Muscle layer of duodenum (tissue), 2 donors: ENCODE data around the gene WDR45.

ENCODE experiments used
- H3K27ac ChIP-seq: one replicate; pipeline ENCODE4 v1.7.0; 2013; ENCODE audit warnings: mild to moderate bottlenecking, low read length
- H3K27me3 ChIP-seq: one replicate; pipeline ENCODE4 v1.7.0; 2013; ENCODE audit warnings: low read depth, mild to moderate bottlenecking, control low read depth, low read length
- H3K36me3 ChIP-seq, 2 donors: one replicate each; pipeline ENCODE4 v1.7.0; 2013; ENCODE audit warnings: low read length in 2 of 2, control low read depth in 1 of 2, mild to moderate bottlenecking in 1 of 2; ENCODE audit not compliant: insufficient read depth in 2 of 2, control insufficient read depth in 1 of 2
- H3K4me1 ChIP-seq, 2 donors: one replicate each; pipeline ENCODE4 v1.7.0; 2013; ENCODE audit warnings: low read length in 2 of 2, mild to moderate bottlenecking in 2 of 2, control low read depth in 1 of 2, moderate library complexity in 1 of 2; ENCODE audit not compliant: insufficient read depth in 2 of 2, control insufficient read depth in 1 of 2
- H3K4me3 ChIP-seq, 2 donors: one replicate each; pipeline ENCODE4 v1.7.0; 2013; ENCODE audit warnings: low read length in 2 of 2, low read depth in 1 of 2, mild to moderate bottlenecking in 1 of 2
- H3K9me3 ChIP-seq, 2 donors: one replicate each; pipeline ENCODE4 v1.7.0; 2013; ENCODE audit warnings: low read length in 2 of 2, control low read depth in 1 of 2, mild to moderate bottlenecking in 1 of 2; ENCODE audit not compliant: control insufficient read depth in 1 of 2
- donor health status: healthy.

WDR45 gene

GRCh38 chrX:49063715-49064114 is 16.0 kb downstream of the WDR45 start:
- Histone ChIP-seq H3K9me3 (no peaks in the 10 kb centered on the region), H3K4me3 (no peak overlapping the region), H3K36me3 (peaks cover 4% of the 10 kb centered on the region in 2 donors), H3K27ac (no peak overlapping the region), H3K27me3 (no peaks in the 10 kb centered on the region), H3K4me1 (peaks cover 0 to under 1% of the 10 kb centered on the region in 2 donors)

GRCh38 chrX:49061916-49062315 is 17.8 kb downstream of the WDR45 start:
- no peaks in the 10 kb centered on the region for H3K27me3 ChIP-seq
- H3K9me3 ChIP-seq: no peaks in the 10 kb centered on the region
- peaks cover 4% of the 10 kb centered on the region in 2 donors for H3K36me3 ChIP-seq
- H3K4me1 ChIP-seq: peaks cover 0 to 5% of the 10 kb centered on the region in 2 donors
- no peak overlapping the region for H3K4me3 ChIP-seq
- H3K27ac ChIP-seq: no peak overlapping the region

- no peak overlapping the region for H3K27ac ChIP-seq
- H3K27me3 ChIP-seq: no peaks in the 10 kb centered on the region
- no peak overlapping the region for H3K4me3 ChIP-seq
- H3K4me1 ChIP-seq: peaks cover 0 to 5% of the 10 kb centered on the region in 2 donors
- peaks cover 2 to 4% of the 10 kb centered on the region in 2 donors for H3K36me3 ChIP-seq
- H3K9me3 ChIP-seq: no peaks in the 10 kb centered on the region
These were observed 18.2 kb downstream of the WDR45 start for GRCh38 chrX:49061490-49061889.

- H3K27ac ChIP-seq: no peak overlapping the region
- peaks cover 0 to 4% of the 10 kb centered on the region in 2 donors for H3K36me3 ChIP-seq
These were observed 18.8 kb downstream of the WDR45 start for GRCh38 chrX:49060914-49061313.

GRCh38 chrX:49059681-49060085 is 20.0 kb downstream of the WDR45 start:
- H3K4me1 ChIP-seq: peaks cover 0 to 5% of the 10 kb centered on the region in 2 donors
- no peaks in the 10 kb centered on the region for H3K27me3 ChIP-seq
- H3K4me3 ChIP-seq: peak overlapping the region in 1 of 2 donors; percentile 48
- no peaks in the 10 kb centered on the region for H3K9me3 ChIP-seq
- peak overlapping the region; percentile 51 for H3K27ac ChIP-seq
- peaks cover 0 to 4% of the 10 kb centered on the region in 2 donors for H3K36me3 ChIP-seq

More at GRCh38 chrX:49060914-49061313, 18.8 kb downstream of the WDR45 start:
- H3K4me3 ChIP-seq: no peak overlapping the region
- H3K4me1 ChIP-seq: peaks cover 0 to 5% of the 10 kb centered on the region in 2 donors
- no peaks in the 10 kb centered on the region for H3K27me3 ChIP-seq
- H3K9me3 ChIP-seq: no peaks in the 10 kb centered on the region

GRCh38 chrX:49059201-49059600 is 20.5 kb downstream of the WDR45 start:
- Histone ChIP-seq H3K27me3 (no peaks in the 10 kb centered on the region), H3K4me1 (peaks cover 0 to 5% of the 10 kb centered on the region in 2 donors), H3K4me3 (peak overlapping the region in 1 of 2 donors; percentile 48), H3K36me3 (peaks cover 0 to 4% of the 10 kb centered on the region in 2 donors), H3K9me3 (no peaks in the 10 kb centered on the region), H3K27ac (peak overlapping the region; percentile 51)

GRCh38 chrX:49058794-49059193 is 20.9 kb downstream of the WDR45 start, which contains the start of gene CCDC120:
Gene CCDC120, plus strand, starts transcription at chrX:49058999. Its CDS starts 3,043 bp downstream, at chrX:49062042.
- no peaks in the 10 kb centered on the region for H3K9me3 ChIP-seq
- H3K27me3 ChIP-seq: no peaks in the 10 kb centered on the region
- peaks cover 0 to 5% of the 10 kb centered on the region in 2 donors for H3K4me1 ChIP-seq
- H3K27ac ChIP-seq: peak within 1 kb of the TSS; percentile 51
- H3K36me3 ChIP-seq: peaks cover 0 to 4% of the 10 kb centered on the region in 2 donors
- peak within 1 kb of the TSS in 1 of 2 donors; percentile 48 for H3K4me3 ChIP-seq

- Histone ChIP-seq H3K36me3 (no peaks in the 10 kb centered on the region), H3K27me3 (no peaks in the 10 kb centered on the region), H3K27ac (peak overlapping the region; percentile 63), H3K4me3 (peak overlapping the region; percentile 39 to 61), H3K9me3 (no peaks in the 10 kb centered on the region), H3K4me1 (peaks cover 0 to 5% of the 10 kb centered on the region in 2 donors)
These were observed 25.5 kb downstream of the WDR45 start for GRCh38 chrX:49054073-49054762.

- peak overlapping the region; percentile 63 for H3K27ac ChIP-seq
- no peaks in the 10 kb centered on the region for H3K9me3 ChIP-seq
- H3K36me3 ChIP-seq: no peaks in the 10 kb centered on the region
- no peaks in the 10 kb centered on the region for H3K27me3 ChIP-seq
- peak overlapping the region; percentile 39 to 61 for H3K4me3 ChIP-seq
- peaks cover 0 to 2% of the 10 kb centered on the region in 2 donors for H3K4me1 ChIP-seq
These were observed 26.2 kb downstream of the WDR45 start for GRCh38 chrX:49053223-49054072.

GRCh38 chrX:49043987-49044281 is 35.8 kb downstream of the WDR45 start:
- H3K4me3 ChIP-seq: peak overlapping the region in 1 of 2 donors; percentile 19
- no peaks in the 10 kb centered on the region for H3K9me3 ChIP-seq
- no peaks in the 10 kb centered on the region for H3K27me3 ChIP-seq
- peak overlapping the region; percentile 58 for H3K27ac ChIP-seq
- peaks cover 6 to 13% of the 10 kb centered on the region in 2 donors for H3K36me3 ChIP-seq
- H3K4me1 ChIP-seq: peaks cover 5 to 14% of the 10 kb centered on the region in 2 donors

- no peaks in the 10 kb centered on the region for H3K9me3 ChIP-seq
These were observed 36.3 kb downstream of the WDR45 start, which contains the start of gene TFE3 for GRCh38 chrX:49043220-49043986. Gene TFE3, minus strand, starts transcription at chrX:49043357. Its CDS starts 131 bp downstream, at chrX:49043226.

More at GRCh38 chrX:49043220-49043986, 36.3 kb downstream of the WDR45 start, which contains the start of gene TFE3:
- Histone ChIP-seq H3K4me1 (peaks cover 5 to 17% of the 10 kb centered on the region in 2 donors), H3K4me3 (peak within 1 kb of the TSS; percentile 73 to 84), H3K36me3 (peaks cover 10 to 18% of the 10 kb centered on the region in 2 donors), H3K27me3 (no peaks in the 10 kb centered on the region), H3K27ac (peak within 1 kb of the TSS; percentile 97)
